GM10248 (cell line): ENCODE measurements around the gene GBA3.

Source experiments
- CTCF ChIA-PET: fragments of 300-600 bp; sonication (Branson Sonifier 250); formaldehyde crosslinking; extraction: SDS; loops from one replicate; lab custom pipeline; 2021; ENCODE audit warnings: antibody characterized with exemption; lab: Yijun Ruan, JAX
- POLR2A ChIA-PET: fragments of 350-650 bp; sonication (Branson Sonifier 250); formaldehyde crosslinking; extraction: SDS; loops from one replicate; lab custom pipeline; 2020; ENCODE audit warnings: antibody characterized with exemption; lab: Yijun Ruan, JAX
- DNase-seq: peaks from one replicate; pipeline ENCODE4 v3.0.0; 2012; ENCODE audit errors: extremely low spot score
- CTCF ChIP-seq: IDR thresholded peaks from 2 replicates; pipeline ENCODE4 v1.5.1; 2012; ENCODE audit warnings: mild to moderate bottlenecking, low read depth; ENCODE audit errors: extremely low read depth, missing control alignments, control extremely low read depth

The GBA3 gene

GRCh38 chr4:22703912-22704311 is 11.2 kb downstream of the GBA3 start:
- TF ChIP-seq CTCF = no peak
- POLR2A ChIA-PET = no interaction called here
- CTCF ChIA-PET = no interaction called here
- no peak for DNase-seq

GRCh38 chr4:22707390-22707789 is 14.7 kb downstream of the GBA3 start:
- DNase-seq = no peak
- POLR2A ChIA-PET = no interaction called here
- CTCF ChIA-PET = interaction anchor here (1.1 kb wide), 1 partner anchor 27 kb away, joined by 3 read pairs; no protein-coding TSS in a partner anchor
- no peak for TF ChIP-seq CTCF

GRCh38 chr4:22708961-22709360 is 16.2 kb downstream of the GBA3 start:
- CTCF ChIA-PET = no interaction called here
- POLR2A ChIA-PET = no interaction called here
- no peak for DNase-seq
- no peak for TF ChIP-seq CTCF

GRCh38 chr4:22712105-22712504 is 19.4 kb downstream of the GBA3 start:
- CTCF ChIA-PET = no interaction called here
- no peak for DNase-seq
- no peak for TF ChIP-seq CTCF
- POLR2A ChIA-PET = no interaction called here

GRCh38 chr4:22712529-22712928 is 19.8 kb downstream of the GBA3 start:
- CTCF ChIA-PET = interaction anchor here (0.7 kb wide), 1 partner anchor 17 kb away, joined by 3 read pairs; no protein-coding TSS in a partner anchor
- POLR2A ChIA-PET = no interaction called here
- TF ChIP-seq CTCF = no peak
- DNase-seq = no peak

- POLR2A ChIA-PET = no interaction called here
- no peak for TF ChIP-seq CTCF
- CTCF ChIA-PET = no interaction called here
- DNase-seq = no peak
Measured at GRCh38 chr4:22713841-22714240, 21.1 kb downstream of the GBA3 start.

- no peak for DNase-seq
- ChIA-PET POLR2A (no interaction called here), CTCF (no interaction called here)
- TF ChIP-seq CTCF = no peak
Measured at GRCh38 chr4:22719218-22719617, 26.5 kb downstream of the GBA3 start.
